ENCODE results near the gene C1RL.

The C1RL gene

GRCh38 chr12:7072035-7072434, 37.0 kb downstream of the C1RL start:
- H3K4me2 ChIP-seq (ENCODE audit: low read length) = no peak overlapping the region

GRCh38 chr12:7069386-7069785, 39.6 kb downstream of the C1RL start:
- Histone ChIP-seq H3K27ac (ENCODE audit: low read depth, low read length, poor library complexity, severe bottlenecking) (no peak overlapping the region), H4K20me1 (ENCODE audit: insufficient read depth, low read length) (no peaks in the 10 kb centered on the region), H3K9me3 (ENCODE audit: low read length) (no peaks in the 10 kb centered on the region), H3K79me2 (ENCODE audit: insufficient read depth, low read length) (no peaks in the 10 kb centered on the region), H3F3A (ENCODE audit: insufficient read depth, low read length) (no peaks in the 10 kb centered on the region), H3K4me1 (ENCODE audit: insufficient read depth, low read length, severe bottlenecking) (no peaks in the 10 kb centered on the region), H3K4me3 (ENCODE audit: low read depth, low read length, poor library complexity, severe bottlenecking) (no peak overlapping the region), H3K36me3 (ENCODE audit: insufficient read depth, low read length) (no peaks in the 10 kb centered on the region), H2AFZ (ENCODE audit: low read length) (no peak overlapping the region), H3K9me2 (ENCODE audit: low read depth, low read length) (no peaks in the 10 kb centered on the region), H3K4me2 (ENCODE audit: low read length) (no peak overlapping the region), H3K9ac (ENCODE audit: low read length) (no peak overlapping the region), H3K27me3 (ENCODE audit: insufficient read depth, low read length) (peaks cover 3% of the 10 kb centered on the region; the same call in 1 of the 2 replicates)
- TF ChIP-seq EZH2 (IDR thresholded peaks at IDR 0.05; ENCODE audit: borderline replicate concordance, low read length) (no peak), CTCF (IDR thresholded peaks at IDR 0.05; ENCODE audit: low read length) (no peak)

More at GRCh38 chr12:7072035-7072434, 37.0 kb downstream of the C1RL start:
- Histone ChIP-seq H3K4me3 (ENCODE audit: low read depth, low read length, poor library complexity, severe bottlenecking) (no peak overlapping the region), H3K9ac (ENCODE audit: low read length) (no peak overlapping the region), H3F3A (ENCODE audit: insufficient read depth, low read length) (no peaks in the 10 kb centered on the region), H2AFZ (ENCODE audit: low read length) (no peak overlapping the region), H3K9me3 (ENCODE audit: low read length) (no peaks in the 10 kb centered on the region), H3K79me2 (ENCODE audit: insufficient read depth, low read length) (no peaks in the 10 kb centered on the region), H3K9me2 (ENCODE audit: low read depth, low read length) (no peaks in the 10 kb centered on the region), H3K4me1 (ENCODE audit: insufficient read depth, low read length, severe bottlenecking) (no peaks in the 10 kb centered on the region), H3K27me3 (ENCODE audit: insufficient read depth, low read length) (no peaks in the 10 kb centered on the region; the same call in 1 of the 2 replicates), H3K27ac (ENCODE audit: low read depth, low read length, poor library complexity, severe bottlenecking) (no peak overlapping the region), H4K20me1 (ENCODE audit: insufficient read depth, low read length) (no peaks in the 10 kb centered on the region), H3K36me3 (ENCODE audit: insufficient read depth, low read length) (no peaks in the 10 kb centered on the region)
- TF ChIP-seq CTCF (IDR thresholded peaks at IDR 0.05; ENCODE audit: low read length) = no peak

GRCh38 chr12:7068994-7069346, 40.0 kb downstream of the C1RL start:
- TF ChIP-seq CTCF (IDR thresholded peaks at IDR 0.05; ENCODE audit: low read length) = no peak
- TF ChIP-seq EZH2 (IDR thresholded peaks at IDR 0.05; ENCODE audit: borderline replicate concordance, low read length) = no peak
- H3K4me1 ChIP-seq (ENCODE audit: insufficient read depth, low read length, severe bottlenecking) = no peaks in the 10 kb centered on the region
- H2AFZ ChIP-seq (ENCODE audit: low read length) = no peak overlapping the region
- H3F3A ChIP-seq (ENCODE audit: insufficient read depth, low read length) = no peaks in the 10 kb centered on the region
- H3K4me3 ChIP-seq (ENCODE audit: low read depth, low read length, poor library complexity, severe bottlenecking) = no peak overlapping the region
- H3K79me2 ChIP-seq (ENCODE audit: insufficient read depth, low read length) = no peaks in the 10 kb centered on the region
- no peaks in the 10 kb centered on the region for H3K36me3 ChIP-seq (ENCODE audit: insufficient read depth, low read length)
- no peak overlapping the region for H3K27ac ChIP-seq (ENCODE audit: low read depth, low read length, poor library complexity, severe bottlenecking)
- no peaks in the 10 kb centered on the region for H3K9me3 ChIP-seq (ENCODE audit: low read length)
- H4K20me1 ChIP-seq (ENCODE audit: insufficient read depth, low read length) = no peaks in the 10 kb centered on the region
- H3K4me2 ChIP-seq (ENCODE audit: low read length) = no peak overlapping the region
- H3K27me3 ChIP-seq (ENCODE audit: insufficient read depth, low read length) = peaks cover 3% of the 10 kb centered on the region; the same call in 1 of the 2 replicates
- H3K9ac ChIP-seq (ENCODE audit: low read length) = no peak overlapping the region
- H3K9me2 ChIP-seq (ENCODE audit: low read depth, low read length) = no peaks in the 10 kb centered on the region
